GM12878 (cell line): ENCODE data around the gene ACBD5. TPM values are rescaled to one million over a fixed set of nuclear protein-coding genes. Genes with fewer than 3 reads are reported as not detected.

Experiments
- ATAC-seq: fragments of 200-7000 bp; cut with Tn5 transposase; 3 replicates; pipeline ENCODE4 v1.9.1; 2020; ENCODE audit warnings: mild to moderate bottlenecking, moderate library complexity
- BruUV-seq: library from RNA; stranded (reverse); fragments of 400-500 nt; replicated peaks from 2 replicates; lab custom pipeline; 2021; lab: Mats Ljungman, UMichigan
- CTCF ChIA-PET: fragments of 300-600 bp; sonication (Branson Sonifier 250); formaldehyde crosslinking; extraction: SDS; loops from one replicate; lab custom pipeline; 2021; ENCODE audit warnings: inconsistent platforms; lab: Yijun Ruan, JAX
- POLR2A ChIA-PET: fragments of 350-600 bp; formaldehyde crosslinking; extraction: SDS; loops from one replicate; lab custom pipeline; 2021; ENCODE audit warnings: inconsistent platforms; lab: Charles Lee
- RAD21 ChIA-PET: fragments of 300-600 bp; sonication (Branson Sonifier 250); formaldehyde crosslinking; loops from one replicate; lab custom pipeline; 2023; ENCODE audit warnings: antibody characterized with exemption; ENCODE audit not compliant: unreplicated experiment; lab: Charles Lee
- SMC1A ChIA-PET: fragments of 300-600 bp; sonication (Branson Sonifier 250); formaldehyde crosslinking; loops from one replicate; lab custom pipeline; 2023; ENCODE audit not compliant: unreplicated experiment, uncharacterized antibody; lab: Charles Lee
- DNase-seq: peaks from one replicate; pipeline ENCODE4 v3.0.0-alpha.2; 2011; ENCODE audit warnings: low read depth, low spot score
- FAIRE-seq: peaks from 3 replicates; lab custom pipeline; 2011; peaks lifted over from hg19 to GRCh38; lab: Jason Lieb, UNC
- H2AFZ ChIP-seq: 2 replicates; pipeline ENCODE4 v1.6.0; 2011; ENCODE audit warnings: low read depth, low read length, control low read depth; ENCODE audit not compliant: control insufficient read depth
- H3K27ac ChIP-seq: 2 replicates; pipeline ENCODE4 v1.5.1; 2011; ENCODE audit warnings: control low read depth; ENCODE audit not compliant: control insufficient read depth, insufficient read depth
- H3K27me3 ChIP-seq, 2 experiments: replicated peaks in 1 of 2; 2 replicates each; pipeline versions ENCODE4 v1.6.0 to v1.6.1; 2011; ENCODE audit warnings: low read length in 1 of 2; ENCODE audit not compliant: control insufficient read depth in 2 of 2, insufficient read depth in 2 of 2
- H3K36me3 ChIP-seq, 2 experiments: 2 replicates each; pipeline ENCODE4 v1.5.1; 2011; ENCODE audit warnings: low read length in 1 of 2; ENCODE audit not compliant: control insufficient read depth in 2 of 2, insufficient read depth in 2 of 2
- H3K4me1 ChIP-seq: 2 replicates; pipeline ENCODE4 v1.6.1; 2011; ENCODE audit warnings: mild to moderate bottlenecking, low read length, moderate library complexity, mixed read lengths; ENCODE audit not compliant: control insufficient read depth, insufficient read depth
- H3K4me2 ChIP-seq: 2 replicates; pipeline ENCODE4 v1.6.0; 2011; ENCODE audit warnings: control low read depth; ENCODE audit not compliant: control insufficient read depth, insufficient read depth
- H3K4me3 ChIP-seq: fragments of 200-600 bp; sonication (generic); 2 replicates; pipeline ENCODE4 v1.5.1; 2016
- H3K79me2 ChIP-seq: 2 replicates; pipeline ENCODE4 v1.6.0; 2011; ENCODE audit warnings: low read length; ENCODE audit not compliant: control insufficient read depth, insufficient read depth
- H3K9ac ChIP-seq: 2 replicates; pipeline ENCODE4 v1.8.0; 2011; ENCODE audit warnings: low read length, control low read depth, mixed read lengths; ENCODE audit not compliant: control insufficient read depth, insufficient read depth
- H3K9me3 ChIP-seq: replicated peaks from 3 replicates; pipeline ENCODE4 v1.5.1; 2011; ENCODE audit warnings: mild to moderate bottlenecking, low read length; ENCODE audit not compliant: control insufficient read depth, insufficient read depth
- H4K20me1 ChIP-seq: 2 replicates; pipeline ENCODE4 v1.6.0; 2011; ENCODE audit not compliant: control insufficient read depth, insufficient read depth
- HDAC2 ChIP-seq: fragments of 200-600 bp; sonication (generic); IDR thresholded peaks from 2 replicates; pipeline ENCODE4 v1.6.1; 2017
- IKZF1 ChIP-seq: fragments of 450-650 bp; conservative IDR thresholded peaks from 2 replicates; pipeline ENCODE4 v1.6.1; 2017; ENCODE audit warnings: antibody characterized with exemption, mild to moderate bottlenecking
- POLR2A ChIP-seq: IDR thresholded peaks from 2 replicates; pipeline ENCODE4 v1.6.1; 2011; ENCODE audit warnings: low read depth, mild to moderate bottlenecking, low read length
- POLR2AphosphoS5 ChIP-seq: IDR thresholded peaks from 2 replicates; pipeline ENCODE4 v1.6.1; 2011; ENCODE audit warnings: mild to moderate bottlenecking, low read length, inconsistent platforms
- SIN3A ChIP-seq: IDR thresholded peaks from 2 replicates; pipeline ENCODE4 v1.6.1; 2012; ENCODE audit warnings: low read depth, low read length, improper control_type of control experiment
- YBX1 ChIP-seq: fragments of 450-650 bp; IDR thresholded peaks from 2 replicates; pipeline ENCODE4 v1.6.1; 2016; ENCODE audit warnings: antibody characterized with exemption
- WGBS: methylation state at CpG from one replicate; pipeline ENCODE4 v1.1.6; 2016; ENCODE audit warnings: low lambda C conversion rate; ENCODE audit not compliant: insufficient replicate concordance, insufficient coverage; ENCODE audit errors: missing lambda C conversion rate; 5-methylcytosine and 5-hydroxymethylcytosine counted together
- in situ Hi-C: fragments of 300-500 bp; cut with MboI; formaldehyde crosslinking; loops from 9 replicates; pipeline ENCODE4 v1.14.3; 2018; ENCODE audit warnings: mixed read lengths
- intact Hi-C: fragments of 100-400 bp; cut with micrococcal nuclease; formaldehyde crosslinking; loops from one replicate; pipeline ENCODE4 v1.14.2; 2022; ENCODE audit not compliant: unreplicated experiment
- polyA plus RNA-seq, 11 experiments: library from polyadenylated mRNA; depleted of rRNA in 4 of 11; unstranded in 6 of 11; stranded (reverse) in 5 of 11; fragments of >200 nt; fragmentation: Nextera tagmentation in 4 of 11; fragmentation: Illumina TruSeq in 1 of 11; extraction: Ambion mirVana in 4 of 11; extraction: Trizol in 1 of 11; gene quantifications; 1 replicate in 1 of 11; 2 replicates in 10 of 11; pipeline versions ENCODE4 v1.2.1 to v1.2.3, GENCODE V29; 2011 to 2016; ENCODE audit warnings: inconsistent platforms in 2 of 11, missing spikeins in 2 of 11, low read depth in 1 of 11
- total RNA-seq, 4 experiments: library from RNA; depleted of rRNA in 3 of 4; stranded (reverse); fragments of >200 nt in 3 of 4; fragmentation: Illumina TruSeq in 1 of 4; extraction: Trizol in 1 of 4; gene quantifications; 2 replicates each; pipeline versions ENCODE4 v1.2.1 to v1.2.3, GENCODE V29; 2013 to 2021

The ACBD5 gene
- total and polyA plus RNA-seq, 10 of the 15 experiments (the other 5 are each of a cell fraction or from before 2014, with no cell fraction given) = 2.4 to 22.3 (median 12.4) TPM

GRCh38 chr10:27150261-27150660 lies 90.3 kb downstream of the ACBD5 start:
- Histone ChIP-seq H3K4me2 (peak overlapping the region; percentile 28; the same call in 1 of the 2 replicates), H3K9ac (no peak overlapping the region), H2AFZ (no peak overlapping the region), H3K79me2 (peaks cover 79% of the 10 kb centered on the region), H3K4me3 (no peak overlapping the region), H3K36me3 (peaks cover 6 to 22% of the 10 kb centered on the region in 2 experiments), H4K20me1 (peaks cover 4% of the 10 kb centered on the region; the same call in 1 of the 2 replicates), H3K27me3 (no peaks in the 10 kb centered on the region), H3K4me1 (no peaks in the 10 kb centered on the region; the same call in 1 of the 2 replicates), H3K9me3 (no peaks in the 10 kb centered on the region; the same call in 2 of the 3 replicates), H3K27ac (no peak overlapping the region)
- TF ChIP-seq IKZF1 (no peak), YBX1 (no peak), POLR2A (no peak), HDAC2 (no peak)
- DNase-seq (no peak), FAIRE-seq (no peak), ATAC-seq (no peak)
- ChIA-PET RAD21 (no interaction called here), SMC1A (no interaction called here), POLR2A (no interaction called here), CTCF (interaction anchor here (1.6 kb wide), 1 partner anchor 74 kb away, joined by 6 read pairs; no protein-coding TSS in a partner anchor)
- WGBS = 96% methylated on average over 1 of the region's 1 CpG
- intact Hi-C loops = loop anchor here (5.0 to 10.0 kb wide), 2 partner anchors 258 to 1385 kb away; partner anchors contain the start of gene WAC
- in situ Hi-C loops = no loop called here
- BruUV-seq = no TSS peak

- 95% methylated on average over 5 of the region's 5 CpGs for WGBS
- Histone ChIP-seq H3K79me2 (peaks cover 58% of the 10 kb centered on the region), H3K27ac (no peak overlapping the region), H3K4me1 (no peaks in the 10 kb centered on the region; the same call in 1 of the 2 replicates), H3K36me3 (peaks cover 6 to 25% of the 10 kb centered on the region in 2 experiments), H3K27me3 (no peaks in the 10 kb centered on the region), H3K4me2 (no peak overlapping the region), H4K20me1 (peaks cover 4% of the 10 kb centered on the region; the same call in 1 of the 2 replicates), H2AFZ (no peak overlapping the region), H3K4me3 (no peak overlapping the region), H3K9ac (no peak overlapping the region), H3K9me3 (no peaks in the 10 kb centered on the region; the same call in 2 of the 3 replicates)
- POLR2A ChIA-PET = interaction anchor here (0.7 to 1.6 kb wide), 2 partner anchors 8 to 47 kb away, joined by 3 to 5 read pairs; partner anchors contain the start of gene ANKRD26
- RAD21 ChIA-PET = no interaction called here
- in situ Hi-C loops (loop anchor here (25.0 kb wide), 1 partner anchor 1415 kb away; no protein-coding TSS in a partner anchor), intact Hi-C loops (no loop called here)
- BruUV-seq = no TSS peak
- SMC1A ChIA-PET = interaction anchor here (0.6 to 1.8 kb wide), 3 partner anchors 24 to 105 kb away, joined by 3 to 4 read pairs (median 3); no protein-coding TSS in a partner anchor
- CTCF ChIA-PET = interaction anchor here (1.3 kb wide), 1 partner anchor 46 kb away, joined by 3 read pairs; no protein-coding TSS in a partner anchor
- no peak for FAIRE-seq
- TF ChIP-seq SIN3A = no peak
- TF ChIP-seq POLR2AphosphoS5 = 0 out of 2 replicates have a peak, but pooled peaks have one; percentile 42
- ATAC-seq = peak; percentile 25
- DNase-seq = no peak
Observed at GRCh38 chr10:27147701-27148100, 92.9 kb downstream of the ACBD5 start.
